ENCODE results near the gene SMLR1.

GRCh38 chr6:130810307-130811030 is 16.7 kb upstream of the SMLR1 start:
- TF ChIP-seq POLR2A (IDR thresholded peaks at IDR 0.05): no peak
- TF ChIP-seq CTCF (IDR thresholded peaks at IDR 0.05): no peak

Data from lower leg skin (tissue), 3 donors.